ENCODE measurements around the gene RNF4. TPM values are rescaled to one million over a fixed set of nuclear protein-coding genes. Genes with fewer than 3 reads are reported as not detected.

The RNF4 gene
- total and polyA plus RNA-seq, 10 donors: 22.0 to 82.5 (median 63.1) TPM

DNA sequence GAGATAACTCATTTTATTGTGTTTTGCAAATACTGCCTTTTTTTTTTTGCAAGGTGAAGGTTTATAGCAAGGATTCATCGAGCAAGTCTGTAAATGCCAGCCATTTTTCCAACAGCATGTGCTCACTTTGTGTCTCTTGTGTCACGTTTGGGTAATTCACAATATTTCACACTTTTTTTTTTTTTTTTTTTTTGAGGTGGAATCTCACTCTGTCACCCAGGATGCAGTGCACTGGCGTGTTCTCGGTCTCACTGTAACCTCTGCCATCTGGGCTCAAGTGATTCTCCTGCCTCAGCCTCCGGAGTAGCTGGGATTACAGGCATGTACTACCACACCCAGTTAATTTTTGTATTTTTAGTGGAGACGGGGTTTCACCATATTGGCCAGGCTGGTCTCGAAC is 1.9 kb downstream of the RNF4 start:
- no peak for TF ChIP-seq POLR2AphosphoS5 (IDR thresholded peaks at IDR 0.05)
- TF ChIP-seq POLR2A (IDR thresholded peaks at IDR 0.05): no peak
- TF ChIP-seq, protein P1, sequence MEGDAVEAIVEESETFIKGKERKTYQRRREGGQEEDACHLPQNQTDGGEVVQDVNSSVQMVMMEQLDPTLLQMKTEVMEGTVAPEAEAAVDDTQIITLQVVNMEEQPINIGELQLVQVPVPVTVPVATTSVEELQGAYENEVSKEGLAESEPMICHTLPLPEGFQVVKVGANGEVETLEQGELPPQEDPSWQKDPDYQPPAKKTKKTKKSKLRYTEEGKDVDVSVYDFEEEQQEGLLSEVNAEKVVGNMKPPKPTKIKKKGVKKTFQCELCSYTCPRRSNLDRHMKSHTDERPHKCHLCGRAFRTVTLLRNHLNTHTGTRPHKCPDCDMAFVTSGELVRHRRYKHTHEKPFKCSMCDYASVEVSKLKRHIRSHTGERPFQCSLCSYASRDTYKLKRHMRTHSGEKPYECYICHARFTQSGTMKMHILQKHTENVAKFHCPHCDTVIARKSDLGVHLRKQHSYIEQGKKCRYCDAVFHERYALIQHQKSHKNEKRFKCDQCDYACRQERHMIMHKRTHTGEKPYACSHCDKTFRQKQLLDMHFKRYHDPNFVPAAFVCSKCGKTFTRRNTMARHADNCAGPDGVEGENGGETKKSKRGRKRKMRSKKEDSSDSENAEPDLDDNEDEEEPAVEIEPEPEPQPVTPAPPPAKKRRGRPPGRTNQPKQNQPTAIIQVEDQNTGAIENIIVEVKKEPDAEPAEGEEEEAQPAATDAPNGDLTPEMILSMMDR (IDR thresholded peaks at IDR 0.05 in 8 of 11, conservative IDR thresholded peaks at IDR 0.05 in 3 of 11): no peak
- intact Hi-C loops (cut with DNase I; ENCODE audit: low total_unique reads): no loop called here
- 69 to 82% (median 74%) methylated on average over 7 of the region's 7 CpGs for WGBS, 5 donors
- H3K27me3 ChIP-seq (replicated peaks in 1 of 7): no peaks in the 10 kb centered on the region
- H3K9me3 ChIP-seq: no peaks in the 10 kb centered on the region
- no peak for DNase-seq
- H3K36me3 ChIP-seq: peaks cover 0 to 52% (median 19%) of the 10 kb centered on the region in 6 donors
- H3K4me1 ChIP-seq: peaks cover 30 to 81% (median 59%) of the 10 kb centered on the region in 6 donors
- peak overlapping the region in 6 of 8 donors; percentile 6 to 99 (median 98) for H3K27ac ChIP-seq
- peak overlapping the region in 4 of 8 donors; percentile 88 to 100 (median 96) for H3K4me3 ChIP-seq

DNA sequence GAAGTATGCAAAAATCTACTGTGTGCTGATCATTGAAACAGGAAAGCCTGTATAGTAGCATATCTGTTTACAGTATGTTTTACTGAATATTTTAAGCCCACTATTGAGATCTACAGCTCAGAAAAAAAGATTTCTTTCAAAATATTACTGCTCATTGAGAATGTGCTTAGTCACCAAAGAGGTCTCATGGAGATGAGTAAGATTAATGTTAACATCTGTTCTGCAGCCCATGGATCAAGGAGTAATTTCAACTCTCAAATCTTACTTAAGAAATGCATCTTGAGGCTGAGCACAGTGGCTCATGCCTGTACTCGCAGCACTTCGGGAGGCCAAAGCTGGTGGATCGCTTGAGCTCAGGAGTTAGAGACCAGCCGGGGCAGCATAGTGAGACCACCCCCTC is 3.3 kb downstream of the RNF4 start:
- H3K4me1 ChIP-seq: peaks cover 31 to 87% (median 72%) of the 10 kb centered on the region in 6 donors
- no peak overlapping the region for H3K4me3 ChIP-seq
- H3K9me3 ChIP-seq: no peaks in the 10 kb centered on the region
- 95 to 98% (median 96%) methylated on average over 4 of the region's 4 CpGs for WGBS, 5 donors
- peak overlapping the region in 1 of 8 donors; percentile 8 for H3K27ac ChIP-seq
- peaks cover 0 to 66% (median 21%) of the 10 kb centered on the region in 6 donors for H3K36me3 ChIP-seq
- intact Hi-C loops (cut with DNase I; ENCODE audit: low total_unique reads): no loop called here
- no peaks in the 10 kb centered on the region for H3K27me3 ChIP-seq (replicated peaks in 1 of 7)
- TF ChIP-seq, protein P1 (IDR thresholded peaks at IDR 0.05 in 8 of 11, conservative IDR thresholded peaks at IDR 0.05 in 3 of 11): no peak
- TF ChIP-seq POLR2AphosphoS5 (IDR thresholded peaks at IDR 0.05) (no peak), POLR2A (IDR thresholded peaks at IDR 0.05) (no peak)
- DNase-seq: peak; percentile 15

DNA sequence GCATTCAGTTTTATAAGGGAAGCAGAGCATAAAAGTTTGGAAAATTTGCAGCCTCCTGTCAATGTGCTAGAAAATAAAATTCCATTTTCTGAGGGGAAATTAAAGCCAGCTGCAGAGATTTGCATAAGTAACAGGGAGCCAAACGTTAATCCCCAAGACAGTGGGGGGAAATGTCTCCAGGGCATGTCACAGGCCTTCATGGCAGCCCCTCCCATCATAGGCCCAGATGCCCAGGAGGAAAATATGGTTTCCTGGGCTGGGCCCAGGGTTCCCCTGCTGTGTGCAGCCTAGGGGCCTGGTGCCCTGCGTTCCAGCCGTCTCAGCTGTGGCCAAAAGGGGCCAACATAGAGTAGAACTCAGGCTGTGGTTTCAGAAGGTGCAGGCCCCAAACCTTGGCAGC is 9.3 kb downstream of the RNF4 start:
- TF ChIP-seq, protein P1 (IDR thresholded peaks at IDR 0.05 in 8 of 11, conservative IDR thresholded peaks at IDR 0.05 in 3 of 11): no peak
- TF ChIP-seq POLR2AphosphoS5 (IDR thresholded peaks at IDR 0.05) (no peak), POLR2A (IDR thresholded peaks at IDR 0.05) (no peak)
- H3K4me1 ChIP-seq: peaks cover 52 to 100% (median 93%) of the 10 kb centered on the region in 6 donors
- H3K9me3 ChIP-seq: no peaks in the 10 kb centered on the region
- 15 to 37% (median 24%) methylated on average over 3 of the region's 3 CpGs for WGBS, 5 donors
- H3K4me3 ChIP-seq: no peak overlapping the region
- H3K27ac ChIP-seq: peak overlapping the region in 1 of 8 donors; percentile 50
- peak; percentile 49 for DNase-seq
- peaks cover 0 to 50% (median 10%) of the 10 kb centered on the region in 6 donors for H3K36me3 ChIP-seq
- intact Hi-C loops (cut with DNase I; ENCODE audit: low total_unique reads): no loop called here
- no peaks in the 10 kb centered on the region for H3K27me3 ChIP-seq (replicated peaks in 1 of 7)

DNA sequence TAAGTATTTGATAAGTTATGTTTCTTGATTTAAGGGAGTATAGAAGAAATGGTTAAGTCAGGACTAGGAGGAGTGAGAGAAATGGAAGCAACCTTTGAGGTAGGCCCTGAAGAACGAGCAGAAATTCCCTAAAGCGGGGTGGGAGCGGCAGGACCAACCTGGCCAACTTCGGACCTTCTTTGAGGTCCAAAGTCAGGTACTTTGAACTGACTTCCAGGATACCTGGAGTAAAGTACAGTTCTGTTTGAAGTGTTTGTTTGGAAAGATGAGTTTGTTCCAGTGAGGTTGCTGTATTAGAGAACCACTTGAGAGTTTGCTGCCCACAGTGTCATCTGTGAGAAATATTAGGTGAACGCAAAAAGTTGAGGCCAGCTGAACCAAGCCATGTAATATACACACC is 11.7 kb downstream of the RNF4 start:
- Histone ChIP-seq H3K4me3 (no peak overlapping the region), H3K36me3 (peaks cover 0 to 26% (median 2%) of the 10 kb centered on the region in 6 donors), H3K9me3 (no peaks in the 10 kb centered on the region), H3K27me3 (replicated peaks in 1 of 7) (no peaks in the 10 kb centered on the region), H3K27ac (peak overlapping the region in 1 of 8 donors; percentile 89), H3K4me1 (peaks cover 72 to 100% (median 98%) of the 10 kb centered on the region in 6 donors)
- no peak for DNase-seq
- WGBS, 5 donors: 88 to 95% (median 93%) methylated on average over 5 of the region's 5 CpGs
- no peak for TF ChIP-seq POLR2A (IDR thresholded peaks at IDR 0.05)
- TF ChIP-seq, protein P1 (IDR thresholded peaks at IDR 0.05 in 8 of 11, conservative IDR thresholded peaks at IDR 0.05 in 3 of 11): no peak
- intact Hi-C loops (cut with DNase I; ENCODE audit: low total_unique reads): no loop called here

Measured in spleen (tissue), 11 donors.